ENCODE results near the gene DRC3. TPM values are rescaled to one million over a fixed set of nuclear protein-coding genes. Genes with fewer than 3 reads are reported as not detected.

DRC3 gene
- total RNA-seq, 1 experiment from 2014 or later, result 2.4 TPM

DNA sequence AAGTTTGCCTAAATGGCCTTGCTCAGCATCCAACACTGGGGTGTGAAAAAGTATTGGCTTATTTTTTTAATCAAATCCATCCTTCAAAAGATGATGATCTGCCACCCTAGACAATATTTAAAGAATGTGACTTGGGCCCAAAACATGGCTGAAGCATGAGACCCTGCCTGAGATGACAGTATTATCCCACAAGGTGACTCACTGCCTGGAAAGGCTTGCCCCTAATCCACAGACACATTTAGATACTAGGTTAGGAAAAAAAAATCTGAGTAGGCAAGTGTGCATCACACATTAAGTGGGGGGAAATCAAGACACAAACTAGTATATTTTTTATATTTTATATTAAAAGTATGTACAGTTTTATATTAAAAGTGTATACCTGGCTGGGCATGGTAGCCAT is 38.9 kb upstream of the DRC3 start:
- ChIA-PET CTCF (interaction anchor here (1.1 kb wide), 1 partner anchor 15 kb away, joined by 3 read pairs; no protein-coding TSS in a partner anchor), POLR2A (no interaction called here), RAD21 (ENCODE audit: low non-redundant PET in 1 of 2, low total read pairs in 2 of 2, uncharacterized antibody in 2 of 2, unreplicated experiment in 2 of 2) (no interaction called here)
- Histone ChIP-seq H3K9me3 (ENCODE audit: control insufficient read depth in 1 of 2, insufficient read depth in 1 of 2, low read depth in 1 of 2, low read length in 2 of 2) (no peaks in the 10 kb centered on the region), H3K27me3 (ENCODE audit: insufficient read depth, low read length) (no peaks in the 10 kb centered on the region), H3K4me3 (replicated peaks in 1 of 2; ENCODE audit: low read depth in 1 of 2, low read length in 2 of 2) (no peak overlapping the region), H4K20me1 (ENCODE audit: insufficient read depth) (no peaks in the 10 kb centered on the region), H3K9ac (ENCODE audit: low read length) (no peak overlapping the region), H3K79me2 (ENCODE audit: insufficient read depth, low read length) (no peaks in the 10 kb centered on the region; the same call in 1 of the 2 replicates), H3K27ac (ENCODE audit: low read depth, low read length) (no peak overlapping the region), H3K4me1 (ENCODE audit: control insufficient read depth in 1 of 2, insufficient read depth in 2 of 2, low read length in 2 of 2) (peaks cover 28 to 45% of the 10 kb centered on the region in 2 experiments), H3K9me2 (ENCODE audit: insufficient read depth) (no peaks in the 10 kb centered on the region), H3K4me2 (ENCODE audit: low read length) (no peak overlapping the region), H2AFZ (ENCODE audit: low read depth, low read length, poor library complexity, severe bottlenecking) (no peak overlapping the region), H3K36me3 (ENCODE audit: control insufficient read depth in 1 of 2, insufficient read depth in 2 of 2, low read length in 2 of 2) (no peaks in the 10 kb centered on the region)
- ATAC-seq (no peak), DNase-seq (ENCODE audit: low read depth, low spot score) (no peak)
- no TSS peak for BruUV-seq (replicated peaks)
- intact Hi-C loops (cut with micrococcal nuclease), result no loop called here
- TF ChIP-seq POLR2A (IDR thresholded peaks at IDR 0.05; ENCODE audit: borderline replicate concordance, extremely low read depth, insufficient read depth, insufficient read length) (no peak), ATF3 (IDR thresholded peaks at IDR 0.05) (no peak), FOSL1 (IDR thresholded peaks at IDR 0.05; ENCODE audit: low read depth) (no peak), RAD21 (IDR thresholded peaks at IDR 0.05; ENCODE audit: low read depth) (no peak), CEBPB (IDR thresholded peaks at IDR 0.05; ENCODE audit: low read depth) (no peak), EZH2 (IDR thresholded peaks at IDR 0.05) (no peak), ZFX (IDR thresholded peaks at IDR 0.05) (no peak), SRF (IDR thresholded peaks at IDR 0.05; ENCODE audit: low read depth) (no peak)

GRCh38 chr17:17934214-17934613 is 38.4 kb upstream of the DRC3 start:
- Histone ChIP-seq H3K36me3 (ENCODE audit: control insufficient read depth in 1 of 2, insufficient read depth in 2 of 2, low read length in 2 of 2) (no peaks in the 10 kb centered on the region), H2AFZ (ENCODE audit: low read depth, low read length, poor library complexity, severe bottlenecking) (no peak overlapping the region), H3K27me3 (ENCODE audit: insufficient read depth, low read length) (no peaks in the 10 kb centered on the region), H4K20me1 (ENCODE audit: insufficient read depth) (no peaks in the 10 kb centered on the region), H3K79me2 (ENCODE audit: insufficient read depth, low read length) (no peaks in the 10 kb centered on the region; the same call in 1 of the 2 replicates), H3K4me3 (replicated peaks in 1 of 2; ENCODE audit: low read depth in 1 of 2, low read length in 2 of 2) (no peak overlapping the region), H3K9me3 (ENCODE audit: control insufficient read depth in 1 of 2, insufficient read depth in 1 of 2, low read depth in 1 of 2, low read length in 2 of 2) (no peaks in the 10 kb centered on the region), H3K4me2 (ENCODE audit: low read length) (no peak overlapping the region), H3K9ac (ENCODE audit: low read length) (no peak overlapping the region), H3K9me2 (ENCODE audit: insufficient read depth) (no peaks in the 10 kb centered on the region), H3K27ac (ENCODE audit: low read depth, low read length) (no peak overlapping the region), H3K4me1 (ENCODE audit: control insufficient read depth in 1 of 2, insufficient read depth in 2 of 2, low read length in 2 of 2) (peaks cover 32 to 50% of the 10 kb centered on the region in 2 experiments)
- no TSS peak for BruUV-seq (replicated peaks)
- ChIA-PET CTCF (interaction anchor here (1.1 kb wide), 1 partner anchor 15 kb away, joined by 3 read pairs; no protein-coding TSS in a partner anchor), RAD21 (ENCODE audit: low non-redundant PET in 1 of 2, low total read pairs in 2 of 2, uncharacterized antibody in 2 of 2, unreplicated experiment in 2 of 2) (no interaction called here), POLR2A (interaction anchor here (0.9 kb wide), 1 partner anchor 24 kb away, joined by 3 read pairs; no protein-coding TSS in a partner anchor)
- intact Hi-C loops (cut with micrococcal nuclease), result no loop called here
- ATAC-seq, result no peak
- TF ChIP-seq YY1 (IDR thresholded peaks at IDR 0.05; ENCODE audit: extremely low read depth, insufficient replicate concordance, low read depth, low read length), result no peak
- no peak for TF ChIP-seq ELF1 (IDR thresholded peaks at IDR 0.05; ENCODE audit: borderline replicate concordance, low read depth)
- TF ChIP-seq POLR2A (IDR thresholded peaks at IDR 0.05; ENCODE audit: borderline replicate concordance, extremely low read depth, insufficient read depth, insufficient read length), result no peak
- no peak for TF ChIP-seq REST (IDR thresholded peaks at IDR 0.05; ENCODE audit: low read depth)
- TF ChIP-seq FOSL1 (IDR thresholded peaks at IDR 0.05; ENCODE audit: low read depth), result no peak
- TF ChIP-seq TCF7L2 (IDR thresholded peaks at IDR 0.05; ENCODE audit: borderline replicate concordance, extremely low read depth, insufficient read depth, insufficient read length), result no peak
- TF ChIP-seq, protein P1, sequence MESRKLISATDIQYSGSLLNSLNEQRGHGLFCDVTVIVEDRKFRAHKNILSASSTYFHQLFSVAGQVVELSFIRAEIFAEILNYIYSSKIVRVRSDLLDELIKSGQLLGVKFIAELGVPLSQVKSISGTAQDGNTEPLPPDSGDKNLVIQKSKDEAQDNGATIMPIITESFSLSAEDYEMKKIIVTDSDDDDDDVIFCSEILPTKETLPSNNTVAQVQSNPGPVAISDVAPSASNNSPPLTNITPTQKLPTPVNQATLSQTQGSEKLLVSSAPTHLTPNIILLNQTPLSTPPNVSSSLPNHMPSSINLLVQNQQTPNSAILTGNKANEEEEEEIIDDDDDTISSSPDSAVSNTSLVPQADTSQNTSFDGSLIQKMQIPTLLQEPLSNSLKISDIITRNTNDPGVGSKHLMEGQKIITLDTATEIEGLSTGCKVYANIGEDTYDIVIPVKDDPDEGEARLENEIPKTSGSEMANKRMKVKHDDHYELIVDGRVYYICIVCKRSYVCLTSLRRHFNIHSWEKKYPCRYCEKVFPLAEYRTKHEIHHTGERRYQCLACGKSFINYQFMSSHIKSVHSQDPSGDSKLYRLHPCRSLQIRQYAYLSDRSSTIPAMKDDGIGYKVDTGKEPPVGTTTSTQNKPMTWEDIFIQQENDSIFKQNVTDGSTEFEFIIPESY (IDR thresholded peaks at IDR 0.05; ENCODE audit: extremely low read depth, insufficient replicate concordance, low read length), result no peak
- TF ChIP-seq ATF3 (IDR thresholded peaks at IDR 0.05), result no peak
- no peak for DNase-seq (ENCODE audit: low read depth, low spot score)

All from HCT116 (cell line).